ENCODE measurements around the gene TNS1. TPM values are rescaled to one million over a fixed set of nuclear protein-coding genes. Genes with fewer than 3 reads are reported as not detected.

TNS1 gene
- total RNA-seq, 4 donors from 2014 or later, result 169 to 316 (median 229) TPM

- Histone ChIP-seq H3K4me3 (replicated peaks in 1 of 3) (no peak overlapping the region), H3K9me3 (no peaks in the 10 kb centered on the region), H3K36me3 (peaks cover 53 to 69% of the 10 kb centered on the region in 2 donors), H3K27ac (peak overlapping the region in 2 of 3 donors; percentile 59 to 84), H3K27me3 (no peaks in the 10 kb centered on the region), H3K4me1 (peaks cover 55 to 64% of the 10 kb centered on the region in 2 donors)
- no peak for DNase-seq
- intact Hi-C loops (cut with DNase I), result no loop called here
- 92% methylated on average over 19 of the region's 19 CpGs for WGBS, 2 donors
- TF ChIP-seq CTCF (IDR thresholded peaks at IDR 0.05) (no peak), POLR2A (IDR thresholded peaks at IDR 0.05) (no peak)
Observed at GRCh38 chr2:217895070-217895635, 107.6 kb downstream of the TNS1 start.

GRCh38 chr2:217893440-217893839, 109.4 kb downstream of the TNS1 start:
- Histone ChIP-seq H3K27ac (peak overlapping the region; percentile 59 to 84 (median 70)), H3K4me3 (replicated peaks in 1 of 3) (no peak overlapping the region), H3K4me1 (peaks cover 38 to 49% of the 10 kb centered on the region in 2 donors), H3K9me3 (no peaks in the 10 kb centered on the region), H3K36me3 (peaks cover 68 to 85% of the 10 kb centered on the region in 2 donors), H3K27me3 (no peaks in the 10 kb centered on the region)
- intact Hi-C loops (cut with DNase I), result loop anchor here (5.0 kb wide), 1 partner anchor 44 kb away; no protein-coding TSS in a partner anchor
- DNase-seq, result no peak
- no peak for TF ChIP-seq CTCF (IDR thresholded peaks at IDR 0.05)
- TF ChIP-seq POLR2A (IDR thresholded peaks at IDR 0.05), result no peak
- WGBS, 2 donors, result 92 to 96% methylated on average over 5 to 8 of the region's 8 CpGs

DNA sequence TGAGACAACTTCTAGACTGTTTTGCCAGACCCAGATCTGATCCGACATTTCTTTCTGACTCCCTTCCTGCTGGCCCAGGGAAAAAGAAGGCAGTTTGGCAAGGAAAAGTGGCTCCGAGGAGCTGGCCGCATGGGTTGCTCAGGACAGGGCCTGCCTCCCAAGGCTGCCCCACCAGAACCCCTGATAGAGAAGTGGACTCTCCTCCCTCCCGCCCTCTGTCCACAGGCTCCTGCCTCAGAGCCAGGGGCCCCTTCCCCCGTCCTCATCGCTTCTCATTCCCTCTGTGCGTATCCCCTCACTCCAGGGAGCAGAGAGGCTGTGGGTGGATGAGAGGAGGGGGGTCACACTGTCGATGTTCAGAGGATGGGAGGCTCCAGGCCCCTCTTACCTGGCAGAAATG, 110.2 kb downstream of the TNS1 start:
- H3K9me3 ChIP-seq, result no peaks in the 10 kb centered on the region
- no peak for DNase-seq
- WGBS, 2 donors, result 85 to 86% methylated on average over 8 of the region's 8 CpGs
- no peak overlapping the region for H3K4me3 ChIP-seq (replicated peaks in 1 of 3)
- H3K27me3 ChIP-seq, result no peaks in the 10 kb centered on the region
- intact Hi-C loops (cut with DNase I), result loop anchor here (5.0 kb wide), 1 partner anchor 45 kb away; no protein-coding TSS in a partner anchor
- peak overlapping the region in 2 of 3 donors; percentile 50 to 72 for H3K27ac ChIP-seq
- TF ChIP-seq CTCF (IDR thresholded peaks at IDR 0.05), result no peak
- TF ChIP-seq POLR2A (IDR thresholded peaks at IDR 0.05), result no peak
- H3K4me1 ChIP-seq, result peaks cover 29 to 46% of the 10 kb centered on the region in 2 donors
- peaks cover 72 to 88% of the 10 kb centered on the region in 2 donors for H3K36me3 ChIP-seq

GRCh38 chr2:217890445-217890844, 112.3 kb downstream of the TNS1 start:
- DNase-seq, result peak; percentile 81 to 88
- 25% methylated on average over 4 of the region's 4 CpGs; no CpG with 5 or more reads in 1 of the 2 donors for WGBS, 2 donors
- no peaks in the 10 kb centered on the region for H3K9me3 ChIP-seq
- TF ChIP-seq CTCF (IDR thresholded peaks at IDR 0.05) (peak in 3 of 6 experiments; percentile 30 to 35 (median 35)), POLR2A (IDR thresholded peaks at IDR 0.05) (peak in 1 of 2 donors; percentile 4)
- H3K27ac ChIP-seq, result peak overlapping the region; percentile 50 to 72 (median 61)
- no peaks in the 10 kb centered on the region for H3K27me3 ChIP-seq
- intact Hi-C loops (cut with DNase I), result loop anchor here (5.0 kb wide), 1 partner anchor 47 kb away; no protein-coding TSS in a partner anchor
- H3K36me3 ChIP-seq, result peaks cover 78 to 82% of the 10 kb centered on the region in 2 donors
- no peak overlapping the region for H3K4me3 ChIP-seq (replicated peaks in 1 of 3)
- peaks cover 21 to 40% of the 10 kb centered on the region in 2 donors for H3K4me1 ChIP-seq

DNA sequence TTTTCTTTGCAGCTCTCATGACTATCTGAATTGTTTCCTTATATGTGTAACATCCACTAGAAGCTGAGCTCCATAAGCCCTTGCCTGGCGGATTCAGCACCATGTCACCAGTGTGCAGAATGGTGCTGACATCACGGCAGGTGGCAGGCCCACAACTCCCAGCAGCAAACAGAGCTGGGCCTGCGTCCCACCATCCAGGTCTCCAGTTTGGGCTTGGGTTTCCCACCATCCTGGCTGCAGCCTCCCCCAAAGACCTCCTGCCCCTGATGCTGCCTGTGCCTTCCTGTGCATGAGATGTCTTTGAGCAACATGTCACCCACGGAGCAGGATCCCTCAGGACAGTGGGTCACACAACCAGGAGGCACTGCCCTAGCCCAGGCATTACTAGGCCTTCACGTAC, 113.1 kb downstream of the TNS1 start:
- Histone ChIP-seq H3K9me3 (no peaks in the 10 kb centered on the region), H3K4me1 (peaks cover 21 to 37% of the 10 kb centered on the region in 2 donors), H3K27ac (peak overlapping the region in 2 of 3 donors; percentile 50 to 72), H3K27me3 (no peaks in the 10 kb centered on the region), H3K4me3 (replicated peaks in 1 of 3) (no peak overlapping the region), H3K36me3 (peaks cover 81 to 82% of the 10 kb centered on the region in 2 donors)
- intact Hi-C loops (cut with DNase I), result loop anchor here (5.0 kb wide), 3 partner anchors 48 to 98 kb away; no protein-coding TSS in a partner anchor
- DNase-seq, result no peak
- whole genome bisulfite sequencing, 2 donors, result 87 to 94% methylated on average over 5 of the region's 5 CpGs
- TF ChIP-seq POLR2A (IDR thresholded peaks at IDR 0.05) (no peak), CTCF (IDR thresholded peaks at IDR 0.05) (no peak)

All from thyroid gland (tissue), 4 donors.